IMR-90 (cell line): ENCODE measurements around the gene MIER3. TPM values are rescaled to one million over a fixed set of nuclear protein-coding genes. Genes with fewer than 3 reads are reported as not detected.

Source experiments
- ATAC-seq: fragments of 200-7000 bp; cut with Tn5 transposase; 2 replicates; pipeline ENCODE4 v1.9.1; 2020; ENCODE audit warnings: low read depth, mild to moderate bottlenecking, moderate library complexity
- BruUV-seq: library from RNA; stranded (reverse); fragments of 400-500 nt; replicated peaks from 2 replicates; lab custom pipeline; 2021; lab: Mats Ljungman, UMichigan
- CTCF ChIA-PET: fragments of 300-600 bp; formaldehyde crosslinking; extraction: SDS; loops from one replicate; lab custom pipeline; 2021; ENCODE audit warnings: antibody characterized with exemption; lab: Yijun Ruan, JAX
- POLR2A ChIA-PET: fragments of 300-600 bp; sonication (Branson Sonifier 250); formaldehyde crosslinking; loops from one replicate; lab custom pipeline; 2022; ENCODE audit warnings: antibody characterized with exemption; ENCODE audit not compliant: unreplicated experiment; lab: Charles Lee
- DNase-seq: peaks from one replicate; pipeline ENCODE4 v3.0.0; 2013
- H2AFZ ChIP-seq: replicated peaks from 2 replicates; pipeline ENCODE3; 2013; ENCODE audit warnings: low read length, mild to moderate bottlenecking; ENCODE audit not compliant: poor library complexity
- H2AK5ac ChIP-seq: 2 replicates; pipeline ENCODE4 v1.6.1; 2013; ENCODE audit warnings: low read depth, low read length, inconsistent platforms
- H2AK9ac ChIP-seq: replicated peaks from 2 replicates; pipeline ENCODE3; 2013; ENCODE audit warnings: mild to moderate bottlenecking, low read depth, low read length, moderate library complexity; ENCODE audit not compliant: poor library complexity
- H2BK120ac ChIP-seq: 2 replicates; pipeline ENCODE4 v1.6.1; 2013; ENCODE audit warnings: low read depth, low read length, inconsistent platforms
- H2BK15ac ChIP-seq: 3 replicates; pipeline ENCODE4 v1.6.1; 2013; ENCODE audit warnings: low read depth, low read length, inconsistent platforms
- H2BK20ac ChIP-seq: 2 replicates; pipeline ENCODE4 v1.6.1; 2013; ENCODE audit warnings: low read depth, mild to moderate bottlenecking, inconsistent platforms, low read length, moderate library complexity
- H2BK5ac ChIP-seq: 2 replicates; pipeline ENCODE4 v1.6.1; 2013; ENCODE audit warnings: mild to moderate bottlenecking, low read depth, low read length, inconsistent platforms; ENCODE audit not compliant: poor library complexity, severe bottlenecking
- H3K14ac ChIP-seq: replicated peaks from 2 replicates; pipeline ENCODE4 v1.6.1; 2013; ENCODE audit warnings: low read depth, low read length, inconsistent platforms
- H3K18ac ChIP-seq: 2 replicates; pipeline ENCODE4 v1.6.1; 2013; ENCODE audit warnings: low read depth, low read length, control low read depth
- H3K23ac ChIP-seq: 2 replicates; pipeline ENCODE4 v1.6.1; 2013; ENCODE audit warnings: low read depth, low read length, inconsistent platforms
- H3K27ac ChIP-seq: 2 replicates; pipeline ENCODE4 v1.5.1; 2013; ENCODE audit warnings: mild to moderate bottlenecking, control low read depth, low read length; ENCODE audit not compliant: insufficient read depth
- H3K27me3 ChIP-seq: 2 replicates; pipeline ENCODE4 v1.6.1; 2013; ENCODE audit warnings: low read length; ENCODE audit not compliant: control insufficient read depth, insufficient read depth
- H3K36me3 ChIP-seq: 2 replicates; pipeline ENCODE4 v1.6.1; 2013; ENCODE audit warnings: low read length, mixed read lengths; ENCODE audit not compliant: control insufficient read depth, insufficient read depth
- H3K4ac ChIP-seq: 2 replicates; pipeline ENCODE4 v1.6.1; 2013; ENCODE audit warnings: low read depth, low read length, inconsistent platforms
- H3K4me1 ChIP-seq: 2 replicates; pipeline ENCODE4 v1.6.1; 2013; ENCODE audit warnings: low read length, mixed read lengths; ENCODE audit not compliant: control insufficient read depth, insufficient read depth
- H3K4me2 ChIP-seq: 2 replicates; pipeline ENCODE4 v1.6.1; 2013; ENCODE audit warnings: low read depth, mild to moderate bottlenecking, control low read depth, low read length, moderate library complexity
- H3K4me3 ChIP-seq: 2 replicates; pipeline ENCODE4 v1.5.1; 2013; ENCODE audit warnings: low read depth, mild to moderate bottlenecking, control low read depth, low read length, moderate library complexity; ENCODE audit not compliant: insufficient read depth
- H3K56ac ChIP-seq: 2 replicates; pipeline ENCODE4 v1.6.1; 2013; ENCODE audit warnings: low read length, inconsistent platforms; ENCODE audit not compliant: insufficient read depth; ENCODE audit errors: extremely low read depth
- H3K79me1 ChIP-seq, 2 experiments: 2 replicates each; pipeline ENCODE4 v1.6.1; 2013; ENCODE audit warnings: low read length in 2 of 2, inconsistent platforms in 1 of 2, low read depth in 1 of 2
- H3K9ac ChIP-seq: 2 replicates; pipeline ENCODE4 v1.6.1; 2013; ENCODE audit warnings: low read depth, low read length, control low read depth
- H3K9me1 ChIP-seq: 2 replicates; pipeline ENCODE4 v1.6.1; 2013; ENCODE audit warnings: low read length, inconsistent platforms; ENCODE audit not compliant: insufficient read depth
- H3K9me3 ChIP-seq: 2 replicates; pipeline ENCODE4 v1.6.1; 2013; ENCODE audit warnings: low read length; ENCODE audit not compliant: control insufficient read depth, insufficient read depth
- H4K20me1 ChIP-seq: 2 replicates; pipeline ENCODE4 v1.6.1; 2013; ENCODE audit warnings: low read length, inconsistent platforms; ENCODE audit not compliant: insufficient read depth
- H4K5ac ChIP-seq: 2 replicates; pipeline ENCODE4 v1.6.1; 2013; ENCODE audit warnings: mild to moderate bottlenecking, low read depth, low read length, control low read depth
- H4K8ac ChIP-seq, 2 experiments: 2 replicates each; pipeline ENCODE4 v1.6.1; 2013; ENCODE audit warnings: low read depth in 2 of 2, low read length in 2 of 2, control low read depth in 1 of 2, inconsistent platforms in 1 of 2
- H4K91ac ChIP-seq: 2 replicates; pipeline ENCODE4 v1.6.1; 2013; ENCODE audit warnings: low read depth, low read length, inconsistent platforms; ENCODE audit not compliant: insufficient read depth
- BHLHE40 ChIP-seq: fragments of 150-350 bp; IDR thresholded peaks from 2 replicates; pipeline ENCODE4 v1.6.1; 2016; ENCODE audit warnings: mild to moderate bottlenecking, low read depth, low read length
- CEBPB ChIP-seq: IDR thresholded peaks from 2 replicates; pipeline ENCODE4 v1.6.1; 2012; ENCODE audit warnings: low read depth, low read length, improper control_type of control experiment
- CHD1 ChIP-seq: IDR thresholded peaks from 2 replicates; pipeline ENCODE4 v1.6.1; 2012; ENCODE audit warnings: low read depth, low read length, improper control_type of control experiment
- FOS ChIP-seq: fragments of 150-350 bp; IDR thresholded peaks from 2 replicates; pipeline ENCODE4 v1.6.1; 2016; ENCODE audit warnings: low read depth, low read length
- MAFK ChIP-seq: IDR thresholded peaks from 2 replicates; pipeline ENCODE4 v1.6.1; 2012; ENCODE audit warnings: low read depth, low read length, improper control_type of control experiment
- MAZ ChIP-seq: IDR thresholded peaks from 2 replicates; pipeline ENCODE4 v1.6.1; 2012; ENCODE audit warnings: low read depth, mild to moderate bottlenecking, low read length, improper control_type of control experiment, moderate library complexity, borderline replicate concordance
- MXI1 ChIP-seq: IDR thresholded peaks from 2 replicates; pipeline ENCODE4 v1.6.1; 2012; ENCODE audit warnings: low read depth, mild to moderate bottlenecking, low read length, moderate library complexity, borderline replicate concordance
- NFE2L2 ChIP-seq: fragments of 150-350 bp; IDR thresholded peaks from 2 replicates; pipeline ENCODE4 v1.6.1; 2016; ENCODE audit warnings: low read depth, mild to moderate bottlenecking, low read length
- POLR2A ChIP-seq: IDR thresholded peaks from 2 replicates; pipeline ENCODE4 v1.6.1; 2012; ENCODE audit warnings: mild to moderate bottlenecking, low read depth, low read length
- SMC3 ChIP-seq: fragments of 150-350 bp; IDR thresholded peaks from 2 replicates; pipeline ENCODE4 v1.6.1; 2016; ENCODE audit warnings: low read depth, mild to moderate bottlenecking, antibody characterized with exemption, low read length, moderate library complexity
- USF2 ChIP-seq: fragments of 150-350 bp; IDR thresholded peaks from 2 replicates; pipeline ENCODE4 v1.6.1; 2017; ENCODE audit warnings: mild to moderate bottlenecking, antibody characterized with exemption, low read length, low read depth
- WGBS, 2 experiments: methylation state at CpG; one replicate each; pipeline versions ENCODE4 v1.1.5 to v1.1.7; 2013; ENCODE audit warnings: missing lambda C conversion rate in 2 of 2; ENCODE audit not compliant: insufficient read length in 1 of 2; ENCODE audit errors: extremely low coverage in 2 of 2; 5-methylcytosine and 5-hydroxymethylcytosine counted together
- dilution Hi-C: fragments of 300-500 bp; cut with HindIII; formaldehyde crosslinking; loops from one replicate; pipeline ENCODE4 v1.14.3; 2018; ENCODE audit warnings: low sequenced_read_pairs; ENCODE audit not compliant: unreplicated experiment
- in situ Hi-C: fragments of 300-500 bp; cut with MboI; formaldehyde crosslinking; loops from 3 replicates; pipeline ENCODE4 v1.14.3; 2019; ENCODE audit warnings: low sequenced_read_pairs, inconsistent platforms, mixed read lengths
- intact Hi-C: fragments of 100-400 bp; cut with micrococcal nuclease; formaldehyde crosslinking; loops from 2 replicates; pipeline ENCODE4 v1.10.0; 2022
- polyA plus RNA-seq, 3 experiments: library from polyadenylated mRNA; depleted of rRNA; stranded (reverse); fragments of >200 nt; gene quantifications; 2 replicates each; pipeline ENCODE4 v1.2.3, GENCODE V29; 2012; ENCODE audit warnings: low replicate concordance in 1 of 3
- total RNA-seq: library from RNA; depleted of rRNA; stranded (reverse); fragments of >200 nt; gene quantifications from 2 replicates; pipeline ENCODE4 v1.2.3, GENCODE V29; 2012

Gene MIER3
- total and polyA plus RNA-seq, 2 of the 4 experiments (the other 2 are of a cell fraction) = 6.4 to 22.9 TPM

GRCh38 chr5:56941981-56942380 lies 9.9 kb downstream of the MIER3 start:
- ATAC-seq (no peak; the same call in 1 of the 2 replicates), DNase-seq (peak; percentile 55)
- H4K5ac ChIP-seq = no peak overlapping the region
- H3K9me3 ChIP-seq = no peaks in the 10 kb centered on the region
- H3K14ac ChIP-seq = no peak overlapping the region
- H3K56ac ChIP-seq = no peak overlapping the region
- H4K8ac ChIP-seq = no peak overlapping the region
- H3K79me1 ChIP-seq = peaks cover 15 to 21% of the 10 kb centered on the region in 2 experiments
- H3K27me3 ChIP-seq = no peaks in the 10 kb centered on the region
- H3K23ac ChIP-seq = no peak overlapping the region
- no peak overlapping the region for H2AK5ac ChIP-seq
- H2BK5ac ChIP-seq = no peak overlapping the region
- no peak overlapping the region for H3K9ac ChIP-seq
- H2BK20ac ChIP-seq = no peak overlapping the region
- H3K27ac ChIP-seq = no peak overlapping the region
- TF ChIP-seq SMC3 = no peak
- no peak for TF ChIP-seq NFE2L2
- TF ChIP-seq MAZ = no peak
- TF ChIP-seq FOS = no peak
- TF ChIP-seq USF2 = no peak
- TF ChIP-seq MXI1 = no peak
- no peak for TF ChIP-seq POLR2A
- no peak for TF ChIP-seq BHLHE40
- TF ChIP-seq CHD1 = no peak
- TF ChIP-seq CEBPB = no peak
- no peak for TF ChIP-seq MAFK
- no peak overlapping the region for H3K4me3 ChIP-seq
- peaks cover 39% of the 10 kb centered on the region for H3K36me3 ChIP-seq
- intact Hi-C loops (no loop called here), in situ Hi-C loops (loop anchor here (10.0 kb wide), 1 partner anchor 283 kb away; no protein-coding TSS in a partner anchor), dilution Hi-C loops (no loop called here)
- H2BK120ac ChIP-seq = no peak overlapping the region
- no peak overlapping the region for H2BK15ac ChIP-seq
- no CpG with 5 or more reads among the region's 1 CpG for WGBS, 2 experiments
- H3K4ac ChIP-seq = no peak overlapping the region
- no peaks in the 10 kb centered on the region; the same call in 1 of the 2 replicates for H3K4me1 ChIP-seq
- H3K9me1 ChIP-seq = no peaks in the 10 kb centered on the region
- no TSS peak for BruUV-seq
- H3K4me2 ChIP-seq = no peak overlapping the region
- H2AK9ac ChIP-seq = no peak overlapping the region
- ChIA-PET POLR2A (no interaction called here), CTCF (no interaction called here)
- no peak overlapping the region for H2AFZ ChIP-seq
- H3K18ac ChIP-seq = no peak overlapping the region
- H4K91ac ChIP-seq = no peak overlapping the region
- no peaks in the 10 kb centered on the region for H4K20me1 ChIP-seq
